ENCODE data around the gene NOCT. TPM values are rescaled to one million over a fixed set of nuclear protein-coding genes. Genes with fewer than 3 reads are reported as not detected.
"Not testable (repeated sequence)": the region's sequence is repeated elsewhere in the genome, so short reads cannot be mapped to it uniquely, and the experiment has no call there.

The NOCT gene
- total RNA-seq, 1 donor from 2014 or later: 4.2 TPM

DNA sequence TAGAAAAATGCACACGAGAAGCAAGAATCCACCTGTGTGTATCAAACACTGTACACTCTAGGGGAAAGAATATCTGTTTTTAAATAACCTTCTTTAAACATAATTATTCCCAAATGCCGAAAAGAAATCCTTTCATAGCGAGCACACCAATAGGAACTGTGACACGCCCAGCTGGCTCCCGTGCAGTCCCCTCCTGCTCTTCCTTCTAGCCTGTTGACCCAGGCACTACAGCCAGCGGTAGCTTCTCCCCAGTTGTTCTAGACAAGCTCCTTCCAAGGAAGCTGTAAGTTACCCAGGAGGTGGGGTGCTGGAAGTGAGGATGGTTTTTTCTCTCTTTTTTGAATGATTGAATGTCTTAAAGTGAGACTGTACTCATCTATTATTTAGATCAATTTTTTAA lies 19.5 kb upstream of the NOCT start:
- no peak for DNase-seq (ENCODE audit: extremely low spot score in 2 of 2)
- no peaks in the 10 kb centered on the region for H3K36me3 ChIP-seq
- H3K27me3 ChIP-seq: no peaks in the 10 kb centered on the region
- no peak overlapping the region for H3K27ac ChIP-seq
- TF ChIP-seq, protein P1, sequence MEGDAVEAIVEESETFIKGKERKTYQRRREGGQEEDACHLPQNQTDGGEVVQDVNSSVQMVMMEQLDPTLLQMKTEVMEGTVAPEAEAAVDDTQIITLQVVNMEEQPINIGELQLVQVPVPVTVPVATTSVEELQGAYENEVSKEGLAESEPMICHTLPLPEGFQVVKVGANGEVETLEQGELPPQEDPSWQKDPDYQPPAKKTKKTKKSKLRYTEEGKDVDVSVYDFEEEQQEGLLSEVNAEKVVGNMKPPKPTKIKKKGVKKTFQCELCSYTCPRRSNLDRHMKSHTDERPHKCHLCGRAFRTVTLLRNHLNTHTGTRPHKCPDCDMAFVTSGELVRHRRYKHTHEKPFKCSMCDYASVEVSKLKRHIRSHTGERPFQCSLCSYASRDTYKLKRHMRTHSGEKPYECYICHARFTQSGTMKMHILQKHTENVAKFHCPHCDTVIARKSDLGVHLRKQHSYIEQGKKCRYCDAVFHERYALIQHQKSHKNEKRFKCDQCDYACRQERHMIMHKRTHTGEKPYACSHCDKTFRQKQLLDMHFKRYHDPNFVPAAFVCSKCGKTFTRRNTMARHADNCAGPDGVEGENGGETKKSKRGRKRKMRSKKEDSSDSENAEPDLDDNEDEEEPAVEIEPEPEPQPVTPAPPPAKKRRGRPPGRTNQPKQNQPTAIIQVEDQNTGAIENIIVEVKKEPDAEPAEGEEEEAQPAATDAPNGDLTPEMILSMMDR (IDR thresholded peaks at IDR 0.05): no peak
- TF ChIP-seq POLR2AphosphoS5 (IDR thresholded peaks at IDR 0.05; ENCODE audit: insufficient read depth in 1 of 2, low read depth in 1 of 2) (no peak), POLR2A (IDR thresholded peaks at IDR 0.05) (no peak)
- no peak overlapping the region for H3K4me3 ChIP-seq
- intact Hi-C loops (cut with DNase I): no loop called here
- no peaks in the 10 kb centered on the region for H3K4me1 ChIP-seq
- no peaks in the 10 kb centered on the region for H3K9me3 ChIP-seq

DNA sequence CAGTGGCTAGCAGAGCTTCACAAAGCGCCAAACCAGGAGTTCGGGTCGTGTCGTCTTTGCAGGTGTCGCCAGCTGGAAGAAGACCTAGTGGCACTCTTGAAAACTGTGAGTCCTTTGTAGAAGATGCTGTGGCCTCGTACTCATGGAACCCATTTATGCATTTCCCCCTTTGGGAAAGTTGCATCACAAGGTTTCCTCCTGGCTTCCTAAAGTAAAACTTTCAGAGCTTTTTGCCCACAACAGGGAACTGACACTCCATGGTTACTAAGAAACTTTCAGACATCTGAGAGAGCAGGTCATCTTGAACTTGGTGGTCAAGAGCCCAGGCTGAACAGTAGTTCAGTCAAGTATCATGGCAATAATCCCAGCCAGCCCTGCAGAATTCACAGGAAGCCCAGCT lies 15.9 kb upstream of the NOCT start:
- H3K27me3 ChIP-seq: no peaks in the 10 kb centered on the region
- no peaks in the 10 kb centered on the region for H3K9me3 ChIP-seq
- no peaks in the 10 kb centered on the region for H3K4me1 ChIP-seq
- H3K27ac ChIP-seq: no peak overlapping the region
- no peak for DNase-seq (ENCODE audit: extremely low spot score in 2 of 2)
- no peak overlapping the region for H3K4me3 ChIP-seq
- H3K36me3 ChIP-seq: no peaks in the 10 kb centered on the region
- intact Hi-C loops (cut with DNase I): no loop called here
- no peak for TF ChIP-seq POLR2A (IDR thresholded peaks at IDR 0.05)
- TF ChIP-seq, protein P1 (IDR thresholded peaks at IDR 0.05): no peak
- TF ChIP-seq POLR2AphosphoS5 (IDR thresholded peaks at IDR 0.05; ENCODE audit: insufficient read depth in 1 of 2, low read depth in 1 of 2): no peak

DNA sequence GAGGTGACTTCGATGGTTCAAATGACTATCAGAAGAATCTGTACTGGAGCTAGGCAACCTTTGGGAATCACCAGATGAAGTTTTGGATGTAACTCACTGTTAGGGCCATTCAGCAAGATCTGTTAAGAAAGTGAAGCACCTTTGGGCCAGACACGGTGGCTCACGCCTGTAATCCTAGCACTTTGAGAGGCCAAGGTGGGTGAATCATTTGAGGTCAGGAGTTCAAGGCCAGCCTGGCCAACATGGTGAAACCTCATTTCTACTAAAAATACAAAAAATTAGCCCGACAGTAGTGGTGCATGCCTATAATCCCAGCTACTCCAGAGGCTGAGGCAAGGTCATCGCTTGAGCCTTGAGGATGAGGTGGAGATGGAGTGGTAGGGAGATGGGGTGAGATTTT lies 15.4 kb upstream of the NOCT start:
- H3K36me3 ChIP-seq; H3K27me3 ChIP-seq; H3K9me3 ChIP-seq; DNase-seq (ENCODE audit: extremely low spot score in 2 of 2); H3K4me3 ChIP-seq; H3K4me1 ChIP-seq; H3K27ac ChIP-seq; intact Hi-C loops (cut with DNase I): not testable (repeated sequence)

DNA sequence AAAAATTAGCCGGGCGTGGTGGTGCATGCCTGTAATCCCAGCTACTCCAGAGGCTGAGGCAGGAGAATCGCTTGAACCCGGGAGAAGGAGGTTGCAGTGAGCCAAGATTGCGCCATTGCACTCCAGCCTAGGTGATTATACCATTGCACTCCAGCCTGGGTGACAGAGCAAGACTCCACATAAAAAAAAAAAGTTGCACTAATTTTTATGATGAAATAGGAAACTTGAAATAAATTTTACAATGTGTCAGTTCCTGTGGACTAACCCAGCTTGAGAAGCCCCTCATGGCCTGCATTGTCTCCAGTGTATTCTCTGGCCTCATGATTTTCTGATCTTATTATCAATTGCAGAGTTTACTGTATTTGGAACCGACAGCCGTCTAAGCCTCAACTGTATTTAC lies 14.2 kb upstream of the NOCT start:
- H3K36me3 ChIP-seq; DNase-seq (ENCODE audit: extremely low spot score in 2 of 2); H3K9me3 ChIP-seq; intact Hi-C loops (cut with DNase I); H3K27me3 ChIP-seq; H3K4me3 ChIP-seq; H3K27ac ChIP-seq; H3K4me1 ChIP-seq: not testable (repeated sequence)

DNA sequence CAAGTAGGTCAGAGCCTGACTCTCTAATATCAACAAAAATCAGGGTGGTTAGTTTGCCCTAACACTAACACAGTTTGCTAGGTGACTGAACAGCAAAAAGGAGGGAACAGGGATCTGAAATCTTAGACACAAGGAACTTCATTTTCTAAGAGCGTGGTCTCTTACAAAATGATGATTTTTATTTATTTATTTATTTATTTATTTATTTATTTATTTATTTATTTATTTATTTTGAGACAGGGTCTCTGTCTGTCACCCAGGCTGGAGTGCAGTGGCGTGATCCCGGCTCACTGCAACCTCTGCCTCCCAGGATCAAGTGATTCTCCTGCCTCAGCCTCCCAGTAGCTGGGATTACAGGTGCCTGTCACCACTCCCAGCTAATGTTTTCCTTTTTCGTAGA lies 11.9 kb upstream of the NOCT start:
- DNase-seq (ENCODE audit: extremely low spot score in 2 of 2); H3K36me3 ChIP-seq; H3K27me3 ChIP-seq; H3K9me3 ChIP-seq; H3K27ac ChIP-seq; H3K4me1 ChIP-seq; intact Hi-C loops (cut with DNase I); H3K4me3 ChIP-seq: not testable (repeated sequence)

DNA sequence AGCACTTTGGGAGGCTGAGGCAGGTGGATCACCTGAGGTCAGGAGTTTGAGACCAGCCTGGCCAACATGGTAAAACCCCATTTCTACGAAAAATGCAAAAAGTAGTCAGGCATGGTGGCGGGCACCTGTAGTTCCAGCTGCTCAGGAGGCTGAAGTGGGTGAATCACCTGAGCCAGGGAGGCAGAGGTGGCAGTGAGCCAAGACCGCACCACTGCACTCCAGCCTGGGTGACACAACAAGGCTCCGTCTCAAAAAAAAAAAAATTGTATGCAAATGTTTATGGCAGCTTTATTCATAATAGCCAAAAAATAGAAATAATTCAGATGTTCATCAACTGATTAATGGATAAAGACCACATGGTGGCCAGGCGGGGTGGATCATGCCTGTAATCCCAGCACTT lies 9.8 kb upstream of the NOCT start:
- TF ChIP-seq POLR2AphosphoS5 (IDR thresholded peaks at IDR 0.05; ENCODE audit: insufficient read depth in 1 of 2, low read depth in 1 of 2) (no peak), POLR2A (IDR thresholded peaks at IDR 0.05) (no peak)
- TF ChIP-seq, protein P1 (IDR thresholded peaks at IDR 0.05): no peak
- no peaks in the 10 kb centered on the region for H3K4me1 ChIP-seq
- H3K9me3 ChIP-seq: no peaks in the 10 kb centered on the region
- DNase-seq (ENCODE audit: extremely low spot score in 2 of 2): no peak
- H3K4me3 ChIP-seq: no peak overlapping the region
- intact Hi-C loops (cut with DNase I): no loop called here
- H3K27me3 ChIP-seq: no peaks in the 10 kb centered on the region
- no peaks in the 10 kb centered on the region for H3K36me3 ChIP-seq
- H3K27ac ChIP-seq: no peak overlapping the region

DNA sequence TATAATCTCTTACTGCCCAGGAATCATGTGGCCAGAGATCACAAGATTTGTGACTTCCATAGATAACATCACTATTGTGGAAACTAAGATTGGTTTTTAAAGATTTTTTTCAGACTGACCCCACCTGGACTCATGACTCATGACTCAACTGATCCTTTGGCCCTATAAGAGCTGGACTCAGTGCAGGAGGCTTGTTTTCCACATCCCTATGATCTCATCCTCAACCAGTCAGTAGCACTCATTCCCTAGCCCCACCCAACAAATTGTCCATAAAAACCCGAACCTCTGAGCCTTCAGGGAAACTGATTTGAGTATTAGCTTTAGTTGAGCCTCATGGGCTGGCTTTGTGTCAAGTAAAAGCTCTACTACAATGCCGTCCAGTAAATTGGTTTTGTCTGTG lies 7.9 kb upstream of the NOCT start:
- DNase-seq (ENCODE audit: extremely low spot score in 2 of 2): no peak
- intact Hi-C loops (cut with DNase I): no loop called here
- Histone ChIP-seq H3K36me3 (no peaks in the 10 kb centered on the region), H3K9me3 (no peaks in the 10 kb centered on the region), H3K27ac (no peak overlapping the region), H3K4me3 (no peak overlapping the region), H3K4me1 (no peaks in the 10 kb centered on the region), H3K27me3 (no peaks in the 10 kb centered on the region)
- TF ChIP-seq POLR2AphosphoS5 (IDR thresholded peaks at IDR 0.05; ENCODE audit: insufficient read depth in 1 of 2, low read depth in 1 of 2) (no peak), POLR2A (IDR thresholded peaks at IDR 0.05) (no peak)
- TF ChIP-seq, protein P1 (IDR thresholded peaks at IDR 0.05): no peak

DNA sequence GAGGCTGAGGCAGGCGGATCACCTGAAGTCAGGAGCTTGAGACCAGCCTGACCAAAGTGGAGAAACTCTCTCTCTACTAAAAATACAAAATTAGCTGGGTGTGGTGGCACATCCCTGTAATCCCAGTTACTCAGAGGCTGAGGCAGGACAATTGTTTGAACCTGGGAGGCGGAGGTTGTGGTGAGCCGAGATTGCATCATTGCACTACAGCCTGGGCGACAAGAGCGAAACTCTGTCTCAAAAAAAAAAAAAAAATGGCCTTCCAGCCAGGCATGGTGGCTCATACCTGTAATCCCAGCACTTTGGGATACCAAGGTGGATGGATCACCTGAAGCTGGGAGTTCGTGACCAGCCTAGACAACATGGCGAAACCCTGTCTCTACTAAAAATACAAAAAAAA lies 7.3 kb upstream of the NOCT start:
- intact Hi-C loops (cut with DNase I); H3K4me1 ChIP-seq; H3K9me3 ChIP-seq; H3K27ac ChIP-seq; H3K4me3 ChIP-seq; DNase-seq (ENCODE audit: extremely low spot score in 2 of 2); H3K27me3 ChIP-seq; H3K36me3 ChIP-seq: not testable (repeated sequence)

All from vagina (tissue), 2 donors.